Fibroblast of skin of back (primary cell): ENCODE results near the gene CBL.
A peak's percentile ranks its signal among the peaks of the same experiment; 100 is the strongest.

Source experiments
- DNase-seq: peaks from one replicate; pipeline ENCODE4 v3.0.0-alpha.2; 2013

Gene CBL

GRCh38 chr11:119335091-119335654 is 129.0 kb downstream of the CBL start:
- no peak for DNase-seq

- DNase-seq: no peak
Observed at GRCh38 chr11:119335655-119336543, 129.8 kb downstream of the CBL start.

GRCh38 chr11:119336744-119337469 is 130.8 kb downstream of the CBL start:
- no peak for DNase-seq

- DNase-seq: peak; percentile 89
Observed at GRCh38 chr11:119337581-119338317, 131.6 kb downstream of the CBL start.

GRCh38 chr11:119338318-119338890 is 132.3 kb downstream of the CBL start:
- DNase-seq: peak; percentile 82

GRCh38 chr11:119338965-119339588 is 132.9 kb downstream of the CBL start:
- DNase-seq: no peak

- peak; percentile 55 for DNase-seq
Observed at GRCh38 chr11:119339589-119340334, 133.6 kb downstream of the CBL start.

- peak; percentile 70 for DNase-seq
Observed at GRCh38 chr11:119340335-119341221, 134.4 kb downstream of the CBL start, which contains the start of gene C1QTNF5. Gene C1QTNF5, minus strand, starts transcription at chr11:119340883. Its CDS starts 486 bp downstream, at chr11:119340397.

GRCh38 chr11:119341222-119342022 is 135.3 kb downstream of the CBL start:
- no peak for DNase-seq

GRCh38 chr11:119342023-119342300 is 135.8 kb downstream of the CBL start:
- DNase-seq: no peak

- no peak for DNase-seq
Observed at GRCh38 chr11:119342362-119343130, 136.4 kb downstream of the CBL start.

GRCh38 chr11:119343726-119344125 is 137.6 kb downstream of the CBL start:
- no peak for DNase-seq

- DNase-seq: no peak
Observed at GRCh38 chr11:119344291-119345010, 138.3 kb downstream of the CBL start.

- DNase-seq: no peak
Observed at GRCh38 chr11:119345685-119346084, 139.5 kb downstream of the CBL start.

- no peak for DNase-seq
Observed at GRCh38 chr11:119346605-119347004, 140.5 kb downstream of the CBL start, which contains the start of gene MFRP. Gene MFRP, minus strand, starts transcription at chr11:119346705. Its CDS starts 192 bp downstream, at chr11:119346513.

GRCh38 chr11:119347242-119347641 is 141.1 kb downstream of the CBL start:
- DNase-seq: peak; percentile 73

GRCh38 chr11:119347940-119348605 is 141.9 kb downstream of the CBL start:
- no peak for DNase-seq
